Activated T-cell treated with anti-CD3 and anti-CD28 coated beads for 24 hours (primary cell): ENCODE results near the gene STK16.
"Not testable (repeated sequence)": the region's sequence is repeated elsewhere in the genome, so short reads cannot be mapped to it uniquely, and the experiment has no call there.

ENCODE experiments used
- DNase-seq: peaks from one replicate; pipeline ENCODE4 v3.0.0-alpha.2; 2020; ENCODE audit warnings: low read depth

The STK16 gene

DNA sequence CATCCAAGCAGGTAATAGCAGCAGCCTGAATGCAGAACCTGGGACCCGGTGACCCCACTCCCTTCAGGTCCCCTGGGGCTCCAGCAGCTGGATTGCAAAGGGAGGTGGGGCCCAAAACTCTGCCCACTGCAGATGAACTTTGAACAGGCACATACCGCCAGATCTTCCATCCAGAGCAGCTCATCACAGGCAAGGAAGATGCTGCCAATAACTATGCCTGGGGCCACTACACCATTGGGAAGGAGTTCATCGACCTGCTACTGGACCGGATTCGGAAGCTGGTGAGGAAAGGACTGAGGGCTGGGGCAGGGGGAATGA lies 24.7 kb downstream of the STK16 start:
- no peak for DNase-seq

DNA sequence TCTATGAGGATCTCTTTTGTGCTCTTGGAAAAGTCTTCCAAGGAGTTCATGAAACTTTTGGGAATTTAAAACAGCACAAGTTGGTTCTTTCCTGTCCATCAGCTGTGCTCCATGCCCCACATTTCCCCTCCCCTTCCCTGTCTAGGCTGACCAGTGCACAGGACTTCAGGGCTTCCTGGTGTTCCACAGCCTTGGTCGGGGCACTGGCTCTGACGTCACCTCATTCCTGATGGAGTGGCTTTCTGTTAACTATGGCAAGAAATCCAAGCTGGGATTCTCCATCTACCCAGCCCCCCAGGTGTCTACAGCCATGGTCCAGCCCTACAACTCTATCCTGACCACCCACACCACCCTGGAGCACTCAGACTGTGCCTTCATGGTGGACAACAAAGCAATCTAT lies 25.7 kb downstream of the STK16 start:
- no peak for DNase-seq

DNA sequence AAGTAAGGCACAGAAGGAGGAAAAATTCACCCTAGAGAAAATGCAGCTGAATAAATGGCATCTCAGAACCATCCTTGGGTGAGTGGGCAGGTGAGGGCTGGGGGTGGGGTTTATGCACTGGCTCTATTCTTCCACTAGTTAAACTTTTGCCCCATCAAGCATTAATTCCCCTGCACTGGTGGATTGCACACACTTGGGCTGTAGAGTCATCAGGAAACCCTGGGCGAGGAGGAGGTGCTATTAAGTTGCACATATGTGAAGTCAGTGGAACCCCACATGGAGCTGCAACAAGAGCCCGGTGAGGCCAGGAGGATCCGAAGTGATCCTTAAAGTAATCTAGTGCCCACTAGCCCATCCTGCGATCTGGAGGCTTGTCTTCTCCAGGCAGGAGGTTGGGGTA lies 27.1 kb downstream of the STK16 start:
- DNase-seq, result no peak

- DNase-seq, result no peak
Observed at GRCh38 chr2:219272995-219273394, 27.7 kb downstream of the STK16 start.

GRCh38 chr2:219273937-219274336 lies 28.7 kb downstream of the STK16 start:
- no peak for DNase-seq

DNA sequence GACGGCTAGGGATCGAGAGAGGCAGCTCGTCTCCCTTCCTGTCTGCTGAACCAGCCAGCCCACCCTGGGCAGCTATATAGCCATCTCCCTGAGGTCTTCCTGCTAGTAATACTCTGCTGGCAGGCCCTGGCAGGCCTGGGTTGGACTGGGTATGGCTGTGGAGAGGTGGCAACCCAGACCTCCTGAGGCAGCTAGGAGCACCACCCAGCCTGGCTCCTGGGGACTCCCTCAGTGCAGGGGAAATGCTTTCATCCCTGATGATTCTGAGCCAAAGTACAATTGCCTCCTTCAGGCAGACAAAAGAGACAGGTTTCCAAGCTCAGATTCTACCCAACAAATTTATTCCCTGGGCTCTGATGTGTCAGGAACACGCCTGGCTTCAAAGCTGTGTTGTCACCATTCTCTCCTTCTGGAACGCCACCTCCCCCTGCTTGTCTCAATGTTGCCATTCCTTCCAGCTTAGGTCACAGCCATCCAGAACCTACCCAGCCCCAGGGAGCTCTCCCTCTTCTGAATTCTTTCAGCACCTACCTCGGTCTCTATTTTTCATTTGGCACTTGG lies 29.2 kb downstream of the STK16 start:
- DNase-seq, result no peak

DNA sequence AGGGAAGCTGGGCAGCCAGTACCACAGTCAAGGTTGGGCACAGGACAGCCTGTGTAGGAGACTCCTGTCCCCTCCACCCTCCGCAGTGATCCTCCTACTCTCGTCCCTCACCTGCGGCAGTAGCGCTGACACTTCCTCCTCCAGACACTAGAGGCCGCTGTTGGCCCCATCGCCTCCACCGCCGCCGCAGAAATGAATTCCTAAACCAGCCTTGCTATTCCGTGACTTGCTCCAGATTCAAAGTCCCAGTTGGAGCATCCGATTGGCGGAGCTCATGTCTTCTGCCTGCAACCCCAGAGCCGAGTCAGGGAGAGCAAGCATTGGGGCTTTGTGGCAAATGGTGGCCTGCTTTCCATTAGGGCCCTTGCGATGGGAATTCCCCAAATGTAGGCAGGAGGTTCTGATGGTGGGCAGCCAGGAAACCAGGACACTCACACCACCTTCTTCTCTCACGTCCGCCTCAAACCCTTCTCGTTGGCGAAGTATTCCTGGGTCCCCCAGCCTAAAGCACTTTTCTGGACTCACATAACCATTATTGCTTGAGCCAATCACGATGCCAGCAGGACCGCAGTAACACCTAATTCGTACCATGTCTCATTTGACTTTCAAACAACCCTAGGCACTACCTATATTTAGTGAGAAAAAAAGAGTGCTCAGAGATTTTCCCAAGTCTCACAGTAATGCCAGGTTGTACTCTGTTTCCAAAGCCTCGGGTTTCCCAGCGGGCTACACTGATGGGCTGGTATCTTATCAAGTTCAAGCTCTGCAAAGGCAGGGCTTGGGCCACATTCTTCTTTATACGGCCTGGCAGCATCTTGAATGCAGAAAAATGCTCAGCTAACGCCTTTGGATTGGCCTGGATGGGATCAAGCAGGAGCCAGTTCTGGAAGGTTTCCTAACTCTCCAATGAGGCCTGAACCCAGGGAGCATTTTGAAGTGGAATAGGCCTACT lies 32.7 kb downstream of the STK16 start:
- DNase-seq, result peak; percentile 70

GRCh38 chr2:219278655-219279150 lies 33.4 kb downstream of the STK16 start:
- DNase-seq, result no peak

DNA sequence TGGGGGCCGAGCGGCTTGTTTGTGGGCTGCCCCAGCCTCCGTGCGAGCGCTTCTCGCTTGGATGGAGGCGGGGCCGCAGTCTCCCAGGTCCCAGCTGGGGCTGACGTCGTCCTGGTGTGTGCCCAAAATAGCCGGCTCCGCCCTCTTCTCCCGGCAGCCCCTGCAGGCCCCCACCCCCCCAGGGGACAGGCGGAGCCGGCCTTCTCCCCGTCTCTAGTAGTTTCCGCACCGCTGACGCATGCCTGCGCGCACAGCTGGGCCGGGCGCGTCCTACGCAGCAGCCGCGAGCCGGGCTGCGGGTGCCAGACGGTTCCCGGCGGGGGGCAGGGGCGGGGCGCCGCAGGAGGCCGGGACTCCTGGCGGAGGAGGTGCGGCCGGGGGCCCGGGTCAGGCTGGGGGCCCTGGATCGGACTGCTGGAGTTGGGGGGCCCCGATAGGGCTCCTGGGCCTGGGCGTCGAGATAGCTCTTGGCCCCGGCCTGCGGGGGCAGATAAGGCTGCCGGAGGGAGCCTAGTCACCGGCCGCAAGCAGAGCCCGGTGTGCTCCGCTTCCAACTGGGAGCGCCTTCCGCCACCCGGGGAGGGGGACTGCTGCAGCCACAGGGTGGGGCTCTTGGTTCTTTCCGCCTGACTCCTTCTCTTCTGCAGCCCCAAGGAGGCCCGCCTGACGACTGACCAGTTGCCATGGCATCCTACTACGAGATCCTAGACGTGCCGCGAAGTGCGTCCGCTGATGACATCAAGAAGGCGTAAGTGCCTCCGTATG lies 34.1 kb downstream of the STK16 start, which contains the start of gene DNAJB2:
TSS of gene DNAJB2 (plus strand) at position 216 of the 765 bp plus-strand sequence. CDS start at position 684, 468 bp downstream.
- peak; percentile 99 for DNase-seq

- DNase-seq, result no peak
Observed at GRCh38 chr2:219279916-219280516, 34.7 kb downstream of the STK16 start.

DNA sequence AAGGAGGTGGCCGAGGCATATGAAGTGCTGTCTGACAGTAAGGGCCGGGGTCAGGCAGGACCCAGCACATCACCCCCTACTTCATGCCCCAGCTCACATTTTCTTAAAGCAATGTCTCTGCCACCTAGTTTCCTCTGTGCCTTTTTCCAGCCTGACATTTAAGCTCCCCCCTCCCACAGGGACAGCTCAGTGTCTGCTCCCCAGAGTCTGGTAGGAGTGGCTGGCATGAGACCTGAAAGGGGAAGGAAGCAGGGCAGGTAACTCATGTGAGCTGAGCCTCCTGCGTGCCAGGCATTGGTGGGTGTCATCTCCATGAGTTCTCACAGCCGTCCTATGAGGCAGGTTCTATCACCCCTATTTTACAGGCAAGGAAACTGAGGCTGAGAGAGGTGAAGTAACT lies 35.4 kb downstream of the STK16 start:
- DNase-seq, result no peak

GRCh38 chr2:219281588-219281987 lies 36.3 kb downstream of the STK16 start:
- DNase-seq, result no peak

DNA sequence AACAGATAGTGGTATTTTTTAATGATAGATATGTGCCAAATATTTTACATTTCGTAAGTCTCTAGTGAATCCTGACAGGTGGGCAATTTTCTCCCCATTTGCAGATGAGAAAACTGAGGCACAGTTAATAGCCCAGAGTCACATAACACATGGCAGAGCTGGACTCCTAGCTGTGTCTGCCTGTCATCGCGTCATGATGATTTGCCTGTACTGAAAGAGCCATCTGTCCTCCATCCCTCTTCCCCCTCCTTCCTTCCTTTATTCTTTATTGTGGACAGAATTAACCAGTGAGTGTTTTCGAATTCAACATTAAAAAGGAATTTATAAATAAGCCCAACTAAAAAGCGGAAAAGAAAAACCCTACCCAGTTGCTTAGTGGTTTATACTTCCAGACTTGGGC lies 37.1 kb downstream of the STK16 start:
- no peak for DNase-seq

GRCh38 chr2:219282943-219283581 lies 37.8 kb downstream of the STK16 start:
- DNase-seq, result no peak

- DNase-seq, result no peak
Observed at GRCh38 chr2:219284501-219285372, 39.5 kb downstream of the STK16 start.

- no peak for DNase-seq
Observed at GRCh38 chr2:219285373-219285735, 40.1 kb downstream of the STK16 start.

GRCh38 chr2:219285894-219286425 lies 40.7 kb downstream of the STK16 start:
- no peak for DNase-seq

- no peak for DNase-seq
Observed at GRCh38 chr2:219286436-219287115, 41.3 kb downstream of the STK16 start.

DNA sequence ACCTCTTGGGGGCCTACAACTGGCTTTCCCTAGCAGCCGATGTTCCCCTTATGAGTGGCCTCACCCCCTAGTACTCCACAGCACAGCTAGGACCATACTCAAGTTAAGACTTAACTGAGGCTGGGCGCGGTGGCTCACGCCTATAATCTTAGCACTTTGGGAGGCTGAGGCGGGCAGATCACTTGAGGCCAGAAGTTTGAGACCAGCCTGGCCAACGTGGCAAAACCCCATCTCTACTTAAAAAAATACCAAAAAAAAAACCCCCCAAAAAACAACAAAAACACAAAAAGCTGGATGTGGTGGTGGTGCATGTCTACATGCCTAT lies 41.8 kb downstream of the STK16 start:
- not testable (repeated sequence) for DNase-seq
